GM19351 (cell line): Measurements from ENCODE around the gene TPD52L2.
"Not testable (repeated sequence)": the region's sequence is repeated elsewhere in the genome, so short reads cannot be mapped to it uniquely, and the experiment has no call there.

Experiments used
- ATAC-seq: cut with Tn5 transposase; IDR thresholded peaks from one replicate; pipeline ENCODE4 v1.9.1; 2021; ENCODE audit warnings: mild to moderate bottlenecking, moderate library complexity; ENCODE audit not compliant: unreplicated experiment

TPD52L2 gene

GRCh38 chr20:63855363-63856097, 9.5 kb upstream of the TPD52L2 start:
- ATAC-seq, result no peak

GRCh38 chr20:63856098-63856511, 9.0 kb upstream of the TPD52L2 start:
- ATAC-seq, result no peak

GRCh38 chr20:63857764-63858392, 7.2 kb upstream of the TPD52L2 start:
- ATAC-seq, result no peak

GRCh38 chr20:63858393-63859165, 6.5 kb upstream of the TPD52L2 start:
- ATAC-seq, result no peak

GRCh38 chr20:63859166-63859699, 5.8 kb upstream of the TPD52L2 start:
- no peak for ATAC-seq

- no peak for ATAC-seq
These were observed 4.6 kb upstream of the TPD52L2 start for GRCh38 chr20:63860325-63861051.

- no peak for ATAC-seq
These were observed 3.6 kb upstream of the TPD52L2 start, which contains the start of gene ABHD16B for GRCh38 chr20:63861365-63861934. Gene ABHD16B (plus strand): TSS chr20:63861498. CDS start chr20:63861541, 43 bp downstream.

GRCh38 chr20:63861981-63862901, 2.8 kb upstream of the TPD52L2 start:
- no peak for ATAC-seq

- ATAC-seq, result no peak
These were observed 1.9 kb upstream of the TPD52L2 start for GRCh38 chr20:63863021-63863797.

GRCh38 chr20:63863798-63864544, 1.1 kb upstream of the TPD52L2 start:
- peak; percentile 76 for ATAC-seq

- ATAC-seq, result no peak
These were observed 509 bp upstream of the TPD52L2 start for GRCh38 chr20:63864545-63864977.

- not testable (repeated sequence) for ATAC-seq
These were observed 2.0 kb downstream of the TPD52L2 start for GRCh38 chr20:63867042-63867441.

- no peak for ATAC-seq
These were observed 3.2 kb downstream of the TPD52L2 start for GRCh38 chr20:63868264-63868663.

GRCh38 chr20:63873477-63873971, 8.5 kb downstream of the TPD52L2 start:
- no peak for ATAC-seq

GRCh38 chr20:63874241-63874640, 9.2 kb downstream of the TPD52L2 start:
- not testable (repeated sequence) for ATAC-seq

- ATAC-seq, result no peak
These were observed 11.5 kb downstream of the TPD52L2 start for GRCh38 chr20:63876489-63877036.

- ATAC-seq, result no peak
These were observed 12.8 kb downstream of the TPD52L2 start for GRCh38 chr20:63877755-63878470.
